Embryonic facial prominence (tissue), 1 donor: ENCODE results near the gene ZNF529.

Experiments used
- DNase-seq: peaks from one replicate; pipeline ENCODE4 v3.0.0-alpha.2; 2016; ENCODE audit errors: extremely low spot score

ZNF529 gene

GRCh38 chr19:36514012-36514612 lies 59.0 kb downstream of the ZNF529 start:
- DNase-seq, result no peak

GRCh38 chr19:36508325-36508724 lies 64.8 kb downstream of the ZNF529 start:
- no peak for DNase-seq

- DNase-seq, result no peak
These were observed 71.1 kb downstream of the ZNF529 start for GRCh38 chr19:36501973-36502372.

- DNase-seq, result no peak
These were observed 76.1 kb downstream of the ZNF529 start for GRCh38 chr19:36497001-36497400.
